Chondrocyte (in vitro differentiated cells): ENCODE results near the gene LRRC4C. TPM values are rescaled to one million over a fixed set of nuclear protein-coding genes. Genes with fewer than 3 reads are reported as not detected.

Experiments
- DNase-seq: peaks from one replicate; pipeline ENCODE4 v3.0.0; 2021; ENCODE audit warnings: mixed read lengths, low spot score
- H3K27ac Mint-ChIP-seq: one replicate; pipeline ENCODE4 v1.8.0; 2021; ENCODE audit warnings: mild to moderate bottlenecking, moderate library complexity, mixed read lengths; ENCODE audit not compliant: unreplicated experiment
- H3K27me3 Mint-ChIP-seq: 2 replicates; pipeline ENCODE4 v1.8.0; 2021; ENCODE audit warnings: low read depth, mixed read lengths
- H3K36me3 Mint-ChIP-seq: 2 replicates; pipeline ENCODE4 v1.8.0; 2021; ENCODE audit warnings: low read depth, mixed read lengths
- H3K4me1 Mint-ChIP-seq: 2 replicates; pipeline ENCODE4 v1.8.0; 2021; ENCODE audit warnings: low read depth, mild to moderate bottlenecking, mixed read lengths
- H3K4me3 Mint-ChIP-seq: one replicate; pipeline ENCODE4 v1.8.0; 2021; ENCODE audit warnings: mild to moderate bottlenecking, moderate library complexity, mixed read lengths; ENCODE audit not compliant: unreplicated experiment
- H3K9me3 Mint-ChIP-seq: 2 replicates; pipeline ENCODE4 v1.8.0; 2021; ENCODE audit warnings: low read depth, mixed read lengths
- total RNA-seq: library from RNA; stranded (reverse); gene quantifications from 3 replicates; pipeline ENCODE4 v1.2.1, GENCODE V29; 2021
- TF ChIP-seq, protein P1 (sequence below): fragments of 200-600 bp; sonication (generic); IDR thresholded peaks from 2 replicates; pipeline ENCODE4 v1.5.0; 2021; ENCODE audit warnings: antibody characterized with exemption, mild to moderate bottlenecking, moderate library complexity

LRRC4C gene
- total RNA-seq, 1 donor from 2014 or later = 0.72 TPM

DNA sequence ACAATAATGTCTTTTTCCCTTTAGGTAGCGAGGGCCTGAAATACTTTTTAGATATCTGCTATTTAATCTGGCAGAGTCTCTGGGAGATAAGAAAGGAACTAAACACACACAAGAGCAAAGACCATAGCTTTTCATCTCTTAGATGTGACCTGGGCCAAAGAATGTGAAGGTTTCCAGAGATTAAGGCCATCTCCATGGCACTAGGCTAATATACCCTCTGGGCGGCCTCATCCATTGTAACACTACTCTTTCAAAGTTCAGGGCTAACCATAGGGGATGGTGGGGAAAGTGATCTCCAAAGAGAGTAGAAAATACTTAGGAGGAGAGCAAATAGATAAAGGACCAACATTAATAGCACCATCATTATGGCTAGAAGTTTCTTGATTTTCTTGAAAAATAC lies 326.4 kb downstream of the LRRC4C start:
- DNase-seq = no peak
- TF ChIP-seq, protein P1, sequence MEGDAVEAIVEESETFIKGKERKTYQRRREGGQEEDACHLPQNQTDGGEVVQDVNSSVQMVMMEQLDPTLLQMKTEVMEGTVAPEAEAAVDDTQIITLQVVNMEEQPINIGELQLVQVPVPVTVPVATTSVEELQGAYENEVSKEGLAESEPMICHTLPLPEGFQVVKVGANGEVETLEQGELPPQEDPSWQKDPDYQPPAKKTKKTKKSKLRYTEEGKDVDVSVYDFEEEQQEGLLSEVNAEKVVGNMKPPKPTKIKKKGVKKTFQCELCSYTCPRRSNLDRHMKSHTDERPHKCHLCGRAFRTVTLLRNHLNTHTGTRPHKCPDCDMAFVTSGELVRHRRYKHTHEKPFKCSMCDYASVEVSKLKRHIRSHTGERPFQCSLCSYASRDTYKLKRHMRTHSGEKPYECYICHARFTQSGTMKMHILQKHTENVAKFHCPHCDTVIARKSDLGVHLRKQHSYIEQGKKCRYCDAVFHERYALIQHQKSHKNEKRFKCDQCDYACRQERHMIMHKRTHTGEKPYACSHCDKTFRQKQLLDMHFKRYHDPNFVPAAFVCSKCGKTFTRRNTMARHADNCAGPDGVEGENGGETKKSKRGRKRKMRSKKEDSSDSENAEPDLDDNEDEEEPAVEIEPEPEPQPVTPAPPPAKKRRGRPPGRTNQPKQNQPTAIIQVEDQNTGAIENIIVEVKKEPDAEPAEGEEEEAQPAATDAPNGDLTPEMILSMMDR = no peak
- no peak overlapping the region for H3K27ac Mint-ChIP-seq
- H3K4me3 Mint-ChIP-seq = no peak overlapping the region
- no peaks in the 10 kb centered on the region for H3K27me3 Mint-ChIP-seq
- H3K36me3 Mint-ChIP-seq = no peaks in the 10 kb centered on the region
- H3K4me1 Mint-ChIP-seq = no peaks in the 10 kb centered on the region
- H3K9me3 Mint-ChIP-seq = no peaks in the 10 kb centered on the region

DNA sequence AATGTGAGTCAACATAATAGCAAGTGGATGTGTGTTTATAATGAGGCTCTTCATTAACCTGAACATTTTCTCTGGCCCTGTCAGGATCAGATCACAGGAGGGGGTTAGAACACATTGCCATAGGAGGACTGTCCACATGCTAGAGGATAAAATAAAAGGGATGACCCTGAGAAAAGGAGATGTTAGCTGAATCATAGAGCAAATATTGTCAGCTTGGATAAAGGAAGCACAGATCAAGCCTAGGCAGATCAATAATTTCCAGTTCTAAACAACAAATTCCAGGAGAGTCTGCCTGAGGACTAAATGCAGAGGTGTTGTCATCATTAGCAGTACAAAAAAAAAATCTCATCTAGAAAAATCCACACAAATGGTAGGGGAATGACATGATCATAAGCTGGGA lies 337.9 kb downstream of the LRRC4C start:
- no peak for DNase-seq
- no peaks in the 10 kb centered on the region for H3K36me3 Mint-ChIP-seq
- H3K27me3 Mint-ChIP-seq = peaks cover 2% of the 10 kb centered on the region
- no peaks in the 10 kb centered on the region for H3K4me1 Mint-ChIP-seq
- H3K9me3 Mint-ChIP-seq = peaks cover 3% of the 10 kb centered on the region
- TF ChIP-seq, protein P1 = no peak
- H3K27ac Mint-ChIP-seq = no peak overlapping the region
- H3K4me3 Mint-ChIP-seq = no peak overlapping the region

DNA sequence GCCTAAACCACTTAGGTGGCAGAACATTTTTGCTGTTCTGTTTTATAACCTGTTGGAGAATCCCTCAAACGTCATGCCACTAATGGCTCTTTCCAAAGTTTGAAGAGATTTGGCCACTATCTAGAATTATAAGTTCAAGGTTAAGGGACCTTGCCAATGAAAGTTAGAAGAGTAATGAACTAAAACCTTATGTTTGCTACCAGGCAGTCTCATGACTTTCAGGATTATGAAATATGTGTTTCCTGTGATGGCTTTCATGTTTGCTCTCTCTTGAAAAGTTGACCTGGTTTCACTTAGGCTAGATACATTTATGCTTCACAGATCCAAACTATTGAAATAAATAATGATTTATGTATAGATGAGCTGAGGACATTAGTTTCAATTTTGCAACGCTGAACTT lies 340.0 kb downstream of the LRRC4C start:
- H3K9me3 Mint-ChIP-seq = no peaks in the 10 kb centered on the region
- H3K27me3 Mint-ChIP-seq = peaks cover 2% of the 10 kb centered on the region
- no peak for DNase-seq
- TF ChIP-seq, protein P1 = no peak
- H3K4me3 Mint-ChIP-seq = no peak overlapping the region
- no peaks in the 10 kb centered on the region for H3K36me3 Mint-ChIP-seq
- H3K4me1 Mint-ChIP-seq = no peaks in the 10 kb centered on the region
- no peak overlapping the region for H3K27ac Mint-ChIP-seq

DNA sequence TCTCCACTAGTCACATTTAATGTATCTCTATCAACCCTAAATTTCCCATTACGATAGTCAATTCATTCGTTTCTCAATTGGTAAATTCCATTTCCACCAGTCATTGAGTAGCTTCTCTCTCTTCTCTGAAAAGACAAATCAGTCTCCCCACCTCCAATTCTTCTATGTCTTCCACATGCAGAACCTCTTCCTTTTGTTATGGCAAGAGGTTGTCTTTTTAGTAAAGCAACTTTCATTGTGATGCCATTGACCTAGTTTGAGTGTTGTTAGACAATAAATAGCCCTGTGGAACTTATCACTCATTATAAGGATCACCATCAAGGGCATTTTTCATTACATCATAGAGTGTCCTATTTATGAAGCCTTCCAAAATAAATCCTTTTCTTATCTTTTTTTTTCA lies 340.9 kb downstream of the LRRC4C start:
- peaks cover 4% of the 10 kb centered on the region for H3K27me3 Mint-ChIP-seq
- H3K9me3 Mint-ChIP-seq = no peaks in the 10 kb centered on the region
- H3K4me3 Mint-ChIP-seq = no peak overlapping the region

DNA sequence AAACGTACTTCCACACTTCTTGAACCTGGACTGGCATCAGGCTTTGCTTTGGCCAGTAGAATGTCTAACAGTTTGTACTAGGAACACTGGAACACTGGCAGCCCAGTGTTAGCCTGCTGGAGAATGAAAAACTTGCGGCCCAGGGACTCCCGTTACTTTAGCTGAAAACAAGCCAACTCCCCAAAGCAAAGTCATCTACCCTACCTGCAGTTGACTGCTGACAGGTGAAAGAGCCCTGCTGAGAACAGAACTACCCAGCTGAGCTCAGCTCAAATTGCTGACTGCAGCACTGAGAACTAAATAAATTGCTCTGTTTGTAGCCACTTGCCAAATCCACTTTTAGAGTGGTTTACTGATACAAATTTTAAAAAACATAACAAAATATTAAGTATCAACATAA lies 342.5 kb downstream of the LRRC4C start:
- no peaks in the 10 kb centered on the region for H3K36me3 Mint-ChIP-seq
- TF ChIP-seq, protein P1 = no peak
- peaks cover 5% of the 10 kb centered on the region for H3K27me3 Mint-ChIP-seq
- no peak overlapping the region for H3K4me3 Mint-ChIP-seq
- no peaks in the 10 kb centered on the region for H3K4me1 Mint-ChIP-seq
- DNase-seq = no peak
- H3K27ac Mint-ChIP-seq = no peak overlapping the region
- no peaks in the 10 kb centered on the region for H3K9me3 Mint-ChIP-seq

More for the DNA sequence above, 340.9 kb downstream of the LRRC4C start:
- Mint-ChIP-seq H3K36me3 (no peaks in the 10 kb centered on the region), H3K4me1 (no peaks in the 10 kb centered on the region), H3K27ac (no peak overlapping the region)
- DNase-seq = no peak
- TF ChIP-seq, protein P1 = no peak
